EL (cell line): ENCODE results near the gene C2CD2.
A peak's percentile ranks its signal among the peaks of the same experiment; 100 is the strongest.

ENCODE experiments used
- DNase-seq: peaks from one replicate; pipeline ENCODE4 v3.0.0-alpha.2; 2016

C2CD2 gene

GRCh38 chr21:41903559-41904351 is 50.1 kb downstream of the C2CD2 start:
- DNase-seq, result no peak

GRCh38 chr21:41902946-41903345 is 50.9 kb downstream of the C2CD2 start:
- no peak for DNase-seq

GRCh38 chr21:41901782-41902181 is 52.0 kb downstream of the C2CD2 start:
- no peak for DNase-seq

GRCh38 chr21:41901099-41901498 is 52.7 kb downstream of the C2CD2 start:
- DNase-seq, result no peak

- no peak for DNase-seq
These were observed 53.4 kb downstream of the C2CD2 start for GRCh38 chr21:41900401-41900800.

- DNase-seq, result no peak
These were observed 54.2 kb downstream of the C2CD2 start for GRCh38 chr21:41899426-41900202.

GRCh38 chr21:41898998-41899397 is 54.8 kb downstream of the C2CD2 start:
- no peak for DNase-seq

GRCh38 chr21:41897700-41898099 is 56.1 kb downstream of the C2CD2 start:
- DNase-seq, result no peak

- no peak for DNase-seq
These were observed 56.7 kb downstream of the C2CD2 start for GRCh38 chr21:41897047-41897669.

GRCh38 chr21:41895643-41896493 is 58.0 kb downstream of the C2CD2 start:
- no peak for DNase-seq

- peak; percentile 84 for DNase-seq
These were observed 58.8 kb downstream of the C2CD2 start for GRCh38 chr21:41894922-41895557.

GRCh38 chr21:41894511-41894910 is 59.3 kb downstream of the C2CD2 start:
- no peak for DNase-seq

- DNase-seq, result no peak
These were observed 61.1 kb downstream of the C2CD2 start for GRCh38 chr21:41892726-41893125.

- no peak for DNase-seq
These were observed 62.7 kb downstream of the C2CD2 start for GRCh38 chr21:41891132-41891531.

GRCh38 chr21:41890355-41890754 is 63.5 kb downstream of the C2CD2 start:
- DNase-seq, result no peak

GRCh38 chr21:41888749-41889376 is 65.0 kb downstream of the C2CD2 start:
- DNase-seq, result no peak

GRCh38 chr21:41887667-41888066 is 66.2 kb downstream of the C2CD2 start:
- no peak for DNase-seq

GRCh38 chr21:41886328-41886727 is 67.5 kb downstream of the C2CD2 start:
- no peak for DNase-seq

- DNase-seq, result no peak
These were observed 68.3 kb downstream of the C2CD2 start for GRCh38 chr21:41885341-41886024.

GRCh38 chr21:41884501-41885030 is 69.3 kb downstream of the C2CD2 start:
- no peak for DNase-seq

- no peak for DNase-seq
These were observed 70.2 kb downstream of the C2CD2 start for GRCh38 chr21:41883582-41883981.
